HepG2 (cell line): Measurements from ENCODE around the gene PSD4. TPM values are rescaled to one million over a fixed set of nuclear protein-coding genes. Genes with fewer than 3 reads are reported as not detected.

ENCODE experiments used
- E2F2 ChIP-seq: sonication (generic); formaldehyde crosslinking; IDR thresholded peaks from 2 replicates; pipeline ENCODE4 v1.4.0; 2020; ENCODE audit warnings: missing genetic modification reagents, borderline replicate concordance
- GLMP ChIP-seq: sonication (generic); formaldehyde crosslinking; IDR thresholded peaks from 2 replicates; pipeline ENCODE4 v1.9.0; 2021; ENCODE audit warnings: missing genetic modification reagents, mild to moderate bottlenecking, borderline replicate concordance
- HCFC1 ChIP-seq: fragments of 150-350 bp; IDR thresholded peaks from 2 replicates; pipeline ENCODE4 v1.6.1; 2014; ENCODE audit warnings: low read depth, low read length
- IKZF1 ChIP-seq: fragments of 450-650 bp; IDR thresholded peaks from 2 replicates; pipeline ENCODE4 v1.7.1; 2016
- ISX ChIP-seq: sonication (generic); formaldehyde crosslinking; conservative IDR thresholded peaks from 2 replicates; pipeline ENCODE4 v1.5.0; 2020; ENCODE audit warnings: missing genetic modification reagents
- MXD1 ChIP-seq: sonication (generic); formaldehyde crosslinking; IDR thresholded peaks from 2 replicates; pipeline ENCODE4 v1.4.0; 2020; ENCODE audit warnings: mild to moderate bottlenecking, missing genetic modification reagents
- NFIB ChIP-seq: sonication (generic); formaldehyde crosslinking; IDR thresholded peaks from 2 replicates; pipeline ENCODE4 v1.9.0; 2021; ENCODE audit warnings: missing genetic modification reagents, mild to moderate bottlenecking, borderline replicate concordance
- NONO ChIP-seq, 2 experiments: fragments of 450-650 bp in 1 of 2; sonication (generic) in 1 of 2; formaldehyde crosslinking in 1 of 2; IDR thresholded peaks in 1 of 2; conservative IDR thresholded peaks in 1 of 2; 2 replicates each; pipeline versions ENCODE4 v1.6.1 to v1.8.0; 2017 to 2022; ENCODE audit warnings: mild to moderate bottlenecking in 1 of 2, missing genetic modification reagents in 1 of 2, moderate library complexity in 1 of 2
- RAD51 ChIP-seq: fragments of 450-650 bp; IDR thresholded peaks from 2 replicates; pipeline ENCODE4 v1.6.1; 2016; ENCODE audit warnings: borderline replicate concordance
- RFX5 ChIP-seq: IDR thresholded peaks from 2 replicates; pipeline ENCODE4 v1.6.1; 2011; ENCODE audit warnings: low read depth, low read length, improper control_type of control experiment
- SOX13 ChIP-seq, 3 experiments: fragments of 450-650 bp in 1 of 3; sonication (generic) in 1 of 3; formaldehyde crosslinking in 1 of 3; IDR thresholded peaks in 2 of 3; conservative IDR thresholded peaks in 1 of 3; 2 replicates each; pipeline versions ENCODE4 v1.5.0 to v1.6.1; 2016 to 2020; ENCODE audit warnings: antibody characterized with exemption in 1 of 3, mild to moderate bottlenecking in 1 of 3, missing compliant biosample characterization in 1 of 3, missing genetic modification reagents in 1 of 3, moderate library complexity in 1 of 3
- TAF1 ChIP-seq: sonication (generic); formaldehyde crosslinking; IDR thresholded peaks from 2 replicates; pipeline ENCODE4 v1.4.0; 2020; ENCODE audit warnings: missing genetic modification reagents
- TP53 ChIP-seq: sonication (generic); formaldehyde crosslinking; conservative IDR thresholded peaks from 2 replicates; pipeline ENCODE4 v1.4.0; 2020; ENCODE audit warnings: missing genetic modification reagents
- ZFP1 ChIP-seq: IDR thresholded peaks from 2 replicates; pipeline ENCODE4 v1.6.1; 2016
- ZNF264 ChIP-seq: sonication (generic); formaldehyde crosslinking; IDR thresholded peaks from 2 replicates; pipeline ENCODE4 v1.4.0; 2020; ENCODE audit warnings: missing genetic modification reagents
- ZNF503 ChIP-seq: sonication (generic); formaldehyde crosslinking; IDR thresholded peaks from 2 replicates; pipeline ENCODE4 v1.4.0; 2020; ENCODE audit warnings: missing genetic modification reagents
- ZNF549 ChIP-seq: sonication (generic); formaldehyde crosslinking; IDR thresholded peaks from 2 replicates; pipeline ENCODE4 v1.5.0; 2020; ENCODE audit warnings: missing genetic modification reagents
- ZNF556 ChIP-seq: sonication (generic); formaldehyde crosslinking; IDR thresholded peaks from 2 replicates; pipeline ENCODE4 v1.4.0; 2020; ENCODE audit warnings: mild to moderate bottlenecking, missing genetic modification reagents, borderline replicate concordance
- ZNF619 ChIP-seq: sonication (generic); formaldehyde crosslinking; IDR thresholded peaks from 2 replicates; pipeline ENCODE4 v1.4.0; 2020; ENCODE audit warnings: mild to moderate bottlenecking, missing genetic modification reagents
- ZNF724P ChIP-seq: sonication (generic); formaldehyde crosslinking; IDR thresholded peaks from 2 replicates; pipeline ENCODE4 v1.8.0; 2022; ENCODE audit warnings: missing genetic modification reagents, borderline replicate concordance
- ZNF766 ChIP-seq: sonication (generic); formaldehyde crosslinking; IDR thresholded peaks from 2 replicates; pipeline ENCODE4 v1.5.0; 2020; ENCODE audit warnings: missing genetic modification reagents, borderline replicate concordance
- ZSCAN21 ChIP-seq: sonication (generic); formaldehyde crosslinking; IDR thresholded peaks from 2 replicates; pipeline ENCODE4 v1.8.0; 2022; ENCODE audit warnings: mild to moderate bottlenecking, missing genetic modification reagents, moderate library complexity, borderline replicate concordance
- ZSCAN25 ChIP-seq: sonication (generic); formaldehyde crosslinking; IDR thresholded peaks from 2 replicates; pipeline ENCODE4 v1.8.0; 2022; ENCODE audit warnings: mild to moderate bottlenecking, missing genetic modification reagents
- ZSCAN29 ChIP-seq: sonication (generic); formaldehyde crosslinking; conservative IDR thresholded peaks from 2 replicates; pipeline ENCODE4 v1.4.0; 2020; ENCODE audit warnings: mild to moderate bottlenecking, missing genetic modification reagents
- ZSCAN5A ChIP-seq: sonication (generic); formaldehyde crosslinking; IDR thresholded peaks from 2 replicates; pipeline ENCODE4 v1.8.0; 2022; ENCODE audit warnings: mild to moderate bottlenecking, missing genetic modification reagents, borderline replicate concordance
- polyA plus RNA-seq, 8 experiments: library from polyadenylated mRNA; depleted of rRNA in 3 of 8; stranded (reverse) in 7 of 8; unstranded in 1 of 8; fragments of >200 nt; fragmentation: Illumina TruSeq in 4 of 8; extraction: Trizol in 4 of 8; gene quantifications; 2 replicates each; pipeline versions ENCODE4 v1.2.1 to v1.2.3, GENCODE V29; 2011 to 2016; ENCODE audit warnings: low read depth in 4 of 8, missing spikeins in 1 of 8, mixed read lengths in 1 of 8; ENCODE audit not compliant: insufficient read depth in 1 of 8
- total RNA-seq, 5 experiments: library from RNA; depleted of rRNA; stranded (reverse); fragments of >200 nt; fragmentation: Illumina TruSeq; extraction: Trizol; gene quantifications; 2 replicates each; pipeline ENCODE4 v1.2.3, GENCODE V29; 2016; ENCODE audit warnings: low read depth in 1 of 5

The PSD4 gene
- total and polyA plus RNA-seq, 2 of the 13 experiments (the other 11 are each of a cell fraction or from before 2014, with no cell fraction given) = 5.8 to 9.4 TPM

- TF ChIP-seq ZSCAN29 (CRISPR knock-in tag) (no peak), ISX (CRISPR knock-in tag) (no peak), ZSCAN21 (no peak), TP53 (CRISPR knock-in tag) (no peak), ZNF766 (CRISPR knock-in tag) (no peak), MXD1 (no peak), ZSCAN25 (no peak), ZNF556 (no peak), TAF1 (CRISPR knock-in tag) (no peak), ZNF264 (no peak), RAD51 (no peak), NFIB (CRISPR knock-in tag) (no peak), ZNF549 (CRISPR knock-in tag) (no peak), ZFP1 (CRISPR knock-in tag) (no peak), ZNF619 (CRISPR knock-in tag) (no peak), ZNF724P (no peak), NONO (IDR thresholded peaks at IDR 0.05) (no peak), NONO (CRISPR knock-in tag; conservative IDR thresholded peaks at IDR 0.05) (no peak), IKZF1 (no peak), E2F2 (CRISPR knock-in tag) (no peak), GLMP (CRISPR knock-in tag) (no peak), ZSCAN5A (CRISPR knock-in tag) (no peak), RFX5 (no peak), HCFC1 (no peak), ZNF503 (0 out of 2 replicates have a peak, but pooled peaks have one; percentile 36), SOX13 (IDR thresholded peaks at IDR 0.05) (no peak), SOX13 (CRISPR knock-in tag; conservative IDR thresholded peaks at IDR 0.05 in 1 of 2, IDR thresholded peaks at IDR 0.05 in 1 of 2) (peak in 1 of 2 experiments; percentile 73; a peak in 1 of 4 replicates)
Measured at GRCh38 chr2:113166187-113166645, 7.6 kb upstream of the PSD4 start (continued).
